SK-N-SH (cell line): ENCODE data around the gene DENND2D.

ENCODE experiments used
- CTCF ChIP-seq: fragments of 200-600 bp; sonication (generic); IDR thresholded peaks from 2 replicates; pipeline ENCODE4 v1.6.1; 2017; ENCODE audit warnings: antibody characterized with exemption, mild to moderate bottlenecking, moderate library complexity
- EP300 ChIP-seq, 2 experiments: IDR thresholded peaks; 2 replicates each; pipeline versions ENCODE4 v1.4.0 to v1.6.1; 2012; ENCODE audit warnings: borderline replicate concordance in 1 of 2, low read depth in 1 of 2, low read length in 1 of 2
- EZH2phosphoT487 ChIP-seq: fragments of 200-600 bp; sonication (generic); IDR thresholded peaks from 2 replicates; pipeline ENCODE4 v1.6.1; 2017; ENCODE audit warnings: low read depth, mixed run types, mild to moderate bottlenecking, antibody characterized with exemption, moderate library complexity, borderline replicate concordance
- IRF3 ChIP-seq: fragments of 150-350 bp; IDR thresholded peaks from 2 replicates; pipeline ENCODE4 v1.6.1; 2016; ENCODE audit warnings: mild to moderate bottlenecking, low read depth, low read length
- MXI1 ChIP-seq: IDR thresholded peaks from 2 replicates; pipeline ENCODE4 v1.6.1; 2012; ENCODE audit warnings: mild to moderate bottlenecking, low read depth, low read length, improper control_type of control experiment
- RXRA ChIP-seq: IDR thresholded peaks from 2 replicates; pipeline ENCODE4 v1.4.0; 2012; ENCODE audit warnings: low read depth, mild to moderate bottlenecking, borderline replicate concordance
- SMC3 ChIP-seq: IDR thresholded peaks from 2 replicates; pipeline ENCODE4 v1.6.1; 2012; ENCODE audit warnings: low read depth, low read length, improper control_type of control experiment
- TF ChIP-seq, protein P1 (sequence below): IDR thresholded peaks from 2 replicates; pipeline ENCODE4 v1.6.1; 2012; ENCODE audit warnings: mild to moderate bottlenecking, low read depth, low read length, moderate library complexity
- TF ChIP-seq, protein P2 (sequence below): IDR thresholded peaks from 2 replicates; pipeline ENCODE4 v1.4.0; 2012; ENCODE audit warnings: low read depth, borderline replicate concordance
- TF ChIP-seq, protein P3 (sequence below): IDR thresholded peaks from 2 replicates; pipeline ENCODE4 v1.4.0; 2012; ENCODE audit warnings: low read depth
- TF ChIP-seq, protein P4 (sequence below): fragments of 150-350 bp; IDR thresholded peaks from 2 replicates; pipeline ENCODE4 v1.6.1; 2017; ENCODE audit warnings: antibody characterized with exemption, low read length, low read depth, borderline replicate concordance

GRCh38 chr1:111161843-111162487, 38.5 kb downstream of the DENND2D start:
- TF ChIP-seq, protein P1, sequence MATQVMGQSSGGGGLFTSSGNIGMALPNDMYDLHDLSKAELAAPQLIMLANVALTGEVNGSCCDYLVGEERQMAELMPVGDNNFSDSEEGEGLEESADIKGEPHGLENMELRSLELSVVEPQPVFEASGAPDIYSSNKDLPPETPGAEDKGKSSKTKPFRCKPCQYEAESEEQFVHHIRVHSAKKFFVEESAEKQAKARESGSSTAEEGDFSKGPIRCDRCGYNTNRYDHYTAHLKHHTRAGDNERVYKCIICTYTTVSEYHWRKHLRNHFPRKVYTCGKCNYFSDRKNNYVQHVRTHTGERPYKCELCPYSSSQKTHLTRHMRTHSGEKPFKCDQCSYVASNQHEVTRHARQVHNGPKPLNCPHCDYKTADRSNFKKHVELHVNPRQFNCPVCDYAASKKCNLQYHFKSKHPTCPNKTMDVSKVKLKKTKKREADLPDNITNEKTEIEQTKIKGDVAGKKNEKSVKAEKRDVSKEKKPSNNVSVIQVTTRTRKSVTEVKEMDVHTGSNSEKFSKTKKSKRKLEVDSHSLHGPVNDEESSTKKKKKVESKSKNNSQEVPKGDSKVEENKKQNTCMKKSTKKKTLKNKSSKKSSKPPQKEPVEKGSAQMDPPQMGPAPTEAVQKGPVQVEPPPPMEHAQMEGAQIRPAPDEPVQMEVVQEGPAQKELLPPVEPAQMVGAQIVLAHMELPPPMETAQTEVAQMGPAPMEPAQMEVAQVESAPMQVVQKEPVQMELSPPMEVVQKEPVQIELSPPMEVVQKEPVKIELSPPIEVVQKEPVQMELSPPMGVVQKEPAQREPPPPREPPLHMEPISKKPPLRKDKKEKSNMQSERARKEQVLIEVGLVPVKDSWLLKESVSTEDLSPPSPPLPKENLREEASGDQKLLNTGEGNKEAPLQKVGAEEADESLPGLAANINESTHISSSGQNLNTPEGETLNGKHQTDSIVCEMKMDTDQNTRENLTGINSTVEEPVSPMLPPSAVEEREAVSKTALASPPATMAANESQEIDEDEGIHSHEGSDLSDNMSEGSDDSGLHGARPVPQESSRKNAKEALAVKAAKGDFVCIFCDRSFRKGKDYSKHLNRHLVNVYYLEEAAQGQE = no peak
- TF ChIP-seq, protein P2, sequence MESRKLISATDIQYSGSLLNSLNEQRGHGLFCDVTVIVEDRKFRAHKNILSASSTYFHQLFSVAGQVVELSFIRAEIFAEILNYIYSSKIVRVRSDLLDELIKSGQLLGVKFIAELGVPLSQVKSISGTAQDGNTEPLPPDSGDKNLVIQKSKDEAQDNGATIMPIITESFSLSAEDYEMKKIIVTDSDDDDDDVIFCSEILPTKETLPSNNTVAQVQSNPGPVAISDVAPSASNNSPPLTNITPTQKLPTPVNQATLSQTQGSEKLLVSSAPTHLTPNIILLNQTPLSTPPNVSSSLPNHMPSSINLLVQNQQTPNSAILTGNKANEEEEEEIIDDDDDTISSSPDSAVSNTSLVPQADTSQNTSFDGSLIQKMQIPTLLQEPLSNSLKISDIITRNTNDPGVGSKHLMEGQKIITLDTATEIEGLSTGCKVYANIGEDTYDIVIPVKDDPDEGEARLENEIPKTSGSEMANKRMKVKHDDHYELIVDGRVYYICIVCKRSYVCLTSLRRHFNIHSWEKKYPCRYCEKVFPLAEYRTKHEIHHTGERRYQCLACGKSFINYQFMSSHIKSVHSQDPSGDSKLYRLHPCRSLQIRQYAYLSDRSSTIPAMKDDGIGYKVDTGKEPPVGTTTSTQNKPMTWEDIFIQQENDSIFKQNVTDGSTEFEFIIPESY = no peak
- TF ChIP-seq MXI1 = no peak
- TF ChIP-seq CTCF = no peak
- TF ChIP-seq RXRA = no peak
- no peak for TF ChIP-seq SMC3
- no peak for TF ChIP-seq EZH2phosphoT487
- TF ChIP-seq, protein P3, sequence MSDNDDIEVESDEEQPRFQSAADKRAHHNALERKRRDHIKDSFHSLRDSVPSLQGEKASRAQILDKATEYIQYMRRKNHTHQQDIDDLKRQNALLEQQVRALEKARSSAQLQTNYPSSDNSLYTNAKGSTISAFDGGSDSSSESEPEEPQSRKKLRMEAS = no peak
- 0 out of 4 replicates have a peak, but pooled peaks of 1 of the 2 experiments have one; percentile 40 for TF ChIP-seq EP300 (IDR thresholded peaks at IDR 0.05; ENCODE audit: borderline replicate concordance in 1 of 2, low read depth in 1 of 2, low read length in 1 of 2)
- no peak for TF ChIP-seq IRF3
- TF ChIP-seq, protein P4, sequence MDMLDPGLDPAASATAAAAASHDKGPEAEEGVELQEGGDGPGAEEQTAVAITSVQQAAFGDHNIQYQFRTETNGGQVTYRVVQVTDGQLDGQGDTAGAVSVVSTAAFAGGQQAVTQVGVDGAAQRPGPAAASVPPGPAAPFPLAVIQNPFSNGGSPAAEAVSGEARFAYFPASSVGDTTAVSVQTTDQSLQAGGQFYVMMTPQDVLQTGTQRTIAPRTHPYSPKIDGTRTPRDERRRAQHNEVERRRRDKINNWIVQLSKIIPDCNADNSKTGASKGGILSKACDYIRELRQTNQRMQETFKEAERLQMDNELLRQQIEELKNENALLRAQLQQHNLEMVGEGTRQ = no peak
